C1 segment of cervical spinal cord (tissue), 14 donors: Measurements from ENCODE around the gene ITGA1.
"Not testable (repeated sequence)": the region's sequence is repeated elsewhere in the genome, so short reads cannot be mapped to it uniquely, and the experiment has no call there.

ENCODE experiments used
- DNase-seq, 14 donors: peaks; one replicate each; lab custom pipeline; 2025; lab: John Stamatoyannopoulos, UW

The ITGA1 gene

DNA sequence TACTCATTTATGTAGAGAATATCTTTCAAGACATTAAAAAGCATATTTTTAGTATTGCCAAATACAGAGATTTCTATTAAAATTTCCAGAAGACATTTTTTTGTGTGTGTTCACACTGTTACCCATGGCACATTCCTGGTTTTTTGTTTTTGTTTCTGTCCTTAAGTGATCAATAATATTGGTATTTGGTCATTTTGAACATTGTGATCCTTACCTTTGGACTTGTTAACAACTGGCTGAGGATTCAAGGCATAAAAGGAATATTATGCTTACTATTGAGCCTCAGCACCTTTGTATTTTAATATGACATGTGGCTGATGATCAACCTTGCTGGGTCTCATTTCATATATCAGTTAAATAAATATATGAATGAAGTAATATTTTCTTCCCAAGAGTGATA, 41.9 kb downstream of the ITGA1 start:
- no peak for DNase-seq

GRCh38 chr5:52830650-52831049, 42.9 kb downstream of the ITGA1 start:
- DNase-seq = no peak

GRCh38 chr5:52831786-52832511, 44.2 kb downstream of the ITGA1 start:
- DNase-seq = no peak

DNA sequence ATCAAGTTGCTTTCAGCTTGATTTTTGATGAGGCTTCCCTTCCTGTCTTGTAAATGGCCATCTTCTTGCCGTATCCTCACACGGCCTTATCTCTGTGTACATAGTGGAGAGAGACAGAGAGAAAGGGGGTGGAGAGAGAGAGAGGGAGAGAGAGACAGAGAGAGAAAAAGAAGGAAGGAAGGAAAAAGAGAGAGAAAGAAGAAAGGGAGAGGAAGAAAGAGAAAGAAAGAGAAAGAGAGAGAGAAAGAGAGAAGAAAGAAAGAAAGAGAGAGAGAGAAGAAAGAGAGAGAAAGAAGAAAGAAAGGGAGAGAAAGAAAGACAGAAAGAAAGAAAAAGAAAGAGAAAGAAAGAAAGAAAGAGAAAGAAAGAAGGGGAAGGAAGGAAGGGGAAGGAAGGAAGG, 46.6 kb downstream of the ITGA1 start:
- DNase-seq = no peak

DNA sequence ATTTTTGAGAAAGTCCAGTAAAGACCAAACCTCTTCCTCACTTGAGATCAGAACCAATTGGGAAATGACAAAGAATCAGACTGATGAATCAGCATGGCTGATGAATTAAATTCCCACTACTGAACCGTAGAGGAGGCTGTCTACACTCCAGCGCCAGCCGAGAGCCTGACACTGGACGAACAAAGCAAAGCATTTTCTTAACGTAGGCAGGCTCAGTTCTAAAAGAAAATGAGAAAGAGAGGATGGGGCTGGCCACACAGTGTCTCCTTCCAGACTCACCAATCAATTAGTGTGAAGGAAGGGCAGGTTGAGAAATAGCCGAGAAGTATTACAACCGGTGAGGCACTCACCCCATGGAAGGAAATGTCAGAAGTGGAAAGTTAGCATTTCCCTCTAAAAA, 49.4 kb downstream of the ITGA1 start:
- peak in 7 of 14 donors; percentile 5 to 55 (median 11) for DNase-seq

DNA sequence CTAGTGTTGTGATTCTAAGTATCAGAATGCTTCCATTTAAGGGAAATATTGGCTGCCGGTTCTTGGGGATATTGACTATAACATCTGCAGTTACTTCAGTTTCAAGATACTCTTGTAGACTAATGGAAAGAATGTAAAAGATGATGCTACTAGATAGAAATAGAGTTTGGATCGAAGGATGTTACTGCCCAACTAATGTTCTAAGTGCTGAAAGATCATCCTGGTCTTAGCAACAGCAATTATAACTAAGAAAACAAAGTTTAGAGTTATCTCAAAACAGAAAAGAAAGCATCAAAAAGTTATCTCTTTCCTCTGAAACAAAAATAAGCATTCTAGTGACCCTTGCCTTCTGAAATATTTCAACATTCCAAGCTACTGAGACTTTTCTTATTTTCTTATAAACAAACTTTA, 49.9 kb downstream of the ITGA1 start:
- no peak for DNase-seq

DNA sequence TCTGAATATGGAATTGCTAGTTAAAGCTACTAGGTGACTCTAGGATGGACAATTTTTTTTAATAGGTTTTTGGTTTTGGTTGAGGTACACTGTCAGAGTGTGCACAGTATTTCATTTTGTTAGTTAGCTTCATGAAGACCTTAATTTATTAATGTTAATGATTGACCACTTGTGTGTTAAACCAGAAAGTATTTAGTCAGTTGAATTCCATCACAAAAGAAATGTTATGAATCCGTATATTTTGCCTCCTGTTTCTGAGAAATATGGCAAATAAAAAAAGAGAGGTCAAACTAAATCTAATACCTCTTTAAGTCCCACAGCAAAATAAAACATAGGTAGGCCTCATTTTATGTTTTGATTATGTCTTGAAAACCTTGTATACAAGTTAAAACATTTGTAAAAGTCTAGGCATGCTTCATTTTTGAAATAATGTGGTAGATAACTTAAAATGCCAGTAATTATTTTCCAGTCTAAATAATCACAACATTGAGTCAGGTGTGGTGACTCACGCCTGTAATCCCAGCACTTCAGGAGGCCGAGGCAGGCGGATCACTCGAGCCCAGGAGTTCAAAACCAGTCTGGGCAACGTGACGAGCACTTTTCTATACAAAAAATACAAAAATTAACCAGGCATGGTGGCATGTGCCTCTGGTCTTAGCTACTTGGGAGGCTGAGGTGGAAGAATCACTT, 50.8 kb downstream of the ITGA1 start:
- no peak for DNase-seq

- DNase-seq = no peak
These were observed 51.6 kb downstream of the ITGA1 start for GRCh38 chr5:52839285-52839684.

GRCh38 chr5:52840277-52841050, 52.7 kb downstream of the ITGA1 start:
- peak in 4 of 14 donors; percentile 2 to 10 (median 2) for DNase-seq

DNA sequence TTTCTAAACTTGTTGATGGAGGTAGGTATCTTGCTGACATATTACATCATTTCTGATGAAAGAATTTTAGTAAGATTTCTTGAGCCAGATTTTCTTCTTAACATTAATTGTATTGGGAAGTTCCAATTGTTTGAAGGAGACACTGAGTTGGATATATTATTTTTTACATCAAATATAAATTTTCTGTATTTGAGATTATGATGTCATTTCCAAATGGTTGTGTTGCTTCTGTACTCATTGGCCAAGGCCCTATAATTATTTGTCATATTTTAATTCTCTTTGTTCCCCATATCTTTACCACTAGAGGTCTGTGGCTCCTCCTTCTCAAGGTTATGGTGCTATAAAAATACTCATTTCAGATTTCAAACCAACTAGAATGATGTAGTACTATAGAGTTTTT, 53.4 kb downstream of the ITGA1 start:
- DNase-seq = no peak

DNA sequence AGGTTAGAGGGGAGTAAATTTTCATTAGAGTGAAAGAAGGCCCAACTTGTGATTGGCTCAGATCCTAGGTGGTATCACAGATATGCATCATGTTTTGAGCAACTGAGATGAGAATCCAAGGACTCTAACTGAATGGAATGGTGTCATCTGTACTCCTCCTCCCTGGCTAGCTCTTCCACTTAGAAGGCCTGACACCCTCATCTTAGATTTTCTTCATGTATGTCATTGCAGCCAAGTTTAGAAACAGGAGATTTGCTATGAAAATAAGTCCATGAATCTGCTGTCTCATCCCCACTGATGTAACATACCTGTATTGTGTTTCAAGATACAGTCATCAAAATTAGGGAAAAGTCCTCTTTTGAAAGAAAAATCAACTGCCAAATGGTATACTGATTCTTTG, 54.4 kb downstream of the ITGA1 start:
- DNase-seq = no peak

- no peak for DNase-seq
These were observed 57.2 kb downstream of the ITGA1 start for GRCh38 chr5:52844885-52845284.

- no peak for DNase-seq
These were observed 58.6 kb downstream of the ITGA1 start for GRCh38 chr5:52846182-52846842.

GRCh38 chr5:52848688-52849087, 61.0 kb downstream of the ITGA1 start:
- DNase-seq = not testable (repeated sequence)

- no peak for DNase-seq
These were observed 61.8 kb downstream of the ITGA1 start for GRCh38 chr5:52849544-52849943.

- DNase-seq = no peak
These were observed 65.9 kb downstream of the ITGA1 start for GRCh38 chr5:52853650-52854049.

DNA sequence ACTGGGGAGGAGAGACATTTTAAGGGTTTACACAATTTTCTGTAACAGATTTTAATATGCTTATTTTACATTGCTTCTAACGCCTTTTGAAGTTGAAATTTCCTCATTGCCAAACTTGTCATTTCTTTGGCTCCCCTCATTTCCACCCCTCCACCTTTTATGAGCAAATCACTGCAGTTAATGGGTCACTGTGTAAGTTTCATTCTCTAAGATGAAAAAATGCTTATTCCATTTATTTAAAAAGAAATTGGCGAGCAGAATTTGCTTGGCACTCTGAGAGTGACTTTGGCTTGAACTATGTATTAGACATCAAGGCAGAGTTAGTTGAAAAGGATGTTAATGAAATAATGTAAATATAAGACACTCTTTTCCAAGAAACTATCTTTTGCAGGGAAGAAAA, 66.6 kb downstream of the ITGA1 start:
- DNase-seq = no peak

DNA sequence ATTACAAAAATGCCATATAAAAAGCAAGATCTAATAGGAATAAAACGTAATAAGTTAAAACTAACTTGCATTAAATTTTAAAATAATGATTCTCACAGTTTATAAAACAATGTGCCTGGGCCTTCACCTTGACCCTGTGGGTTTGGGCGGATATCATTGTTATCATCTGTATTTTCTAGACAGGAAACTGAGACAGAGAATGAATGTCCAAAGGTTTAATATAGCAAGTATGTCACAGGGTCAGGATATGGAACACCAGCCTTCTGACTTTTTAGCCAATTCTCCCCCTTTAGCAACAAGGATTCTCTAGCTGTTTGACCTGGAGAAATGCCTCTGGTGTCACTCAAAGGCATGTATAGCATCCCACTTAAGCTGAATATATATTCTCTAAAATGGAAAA, 67.2 kb downstream of the ITGA1 start:
- DNase-seq = no peak

DNA sequence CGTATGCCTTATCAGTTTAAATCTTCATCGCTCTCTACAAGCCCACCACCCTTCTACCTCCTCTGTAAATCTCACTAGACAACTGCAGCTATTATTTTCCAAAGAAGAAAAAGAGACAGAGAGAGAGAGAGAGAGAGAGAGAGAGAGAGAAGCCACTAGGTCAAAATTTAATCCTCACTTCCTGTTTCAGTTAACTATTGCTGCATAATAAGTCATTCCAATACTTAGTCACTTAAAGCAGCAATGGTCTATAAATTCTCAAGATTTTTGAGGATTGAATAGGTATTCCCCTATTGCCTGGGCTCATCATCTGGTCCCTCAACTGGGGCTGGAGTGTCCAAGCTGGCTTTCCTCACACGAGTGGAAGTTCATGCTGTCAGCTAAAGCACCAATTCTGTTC, 68.8 kb downstream of the ITGA1 start:
- no peak for DNase-seq

DNA sequence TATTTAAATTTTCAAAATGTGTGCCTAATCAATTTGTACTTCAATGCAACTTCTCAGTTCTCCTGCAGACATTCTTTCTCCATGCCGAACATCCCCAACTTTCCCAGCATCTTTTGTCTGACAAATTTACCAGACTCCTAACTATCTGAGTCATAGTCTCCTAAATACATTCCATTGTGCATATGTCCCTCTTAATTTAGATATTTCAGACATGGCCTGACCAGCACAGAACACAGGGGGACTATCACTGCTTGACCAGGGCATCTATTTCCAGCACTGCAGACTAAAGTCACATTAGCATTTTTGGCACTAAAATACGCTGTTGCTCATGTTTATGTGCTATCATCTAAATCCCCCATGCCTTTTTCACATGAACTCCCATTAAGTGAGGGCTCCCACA, 71.9 kb downstream of the ITGA1 start:
- DNase-seq = no peak

DNA sequence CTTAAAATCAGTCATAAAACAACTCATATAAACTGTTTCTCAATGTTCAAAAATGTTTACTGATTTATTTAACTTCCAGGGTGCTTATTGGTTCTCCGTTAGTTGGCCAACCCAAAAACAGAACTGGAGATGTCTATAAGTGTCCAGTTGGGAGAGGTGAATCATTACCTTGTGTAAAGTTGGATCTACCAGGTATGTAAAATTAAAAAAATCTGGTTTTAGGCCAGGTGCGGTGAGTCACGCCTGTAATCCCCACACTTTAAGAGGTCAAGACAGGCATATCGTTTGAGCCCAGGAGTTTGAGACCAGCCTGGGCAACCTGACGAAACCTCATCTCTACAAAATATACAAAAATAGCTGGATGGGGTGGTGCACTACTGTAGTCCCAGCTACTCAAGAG, 73.7 kb downstream of the ITGA1 start:
- DNase-seq = no peak

DNA sequence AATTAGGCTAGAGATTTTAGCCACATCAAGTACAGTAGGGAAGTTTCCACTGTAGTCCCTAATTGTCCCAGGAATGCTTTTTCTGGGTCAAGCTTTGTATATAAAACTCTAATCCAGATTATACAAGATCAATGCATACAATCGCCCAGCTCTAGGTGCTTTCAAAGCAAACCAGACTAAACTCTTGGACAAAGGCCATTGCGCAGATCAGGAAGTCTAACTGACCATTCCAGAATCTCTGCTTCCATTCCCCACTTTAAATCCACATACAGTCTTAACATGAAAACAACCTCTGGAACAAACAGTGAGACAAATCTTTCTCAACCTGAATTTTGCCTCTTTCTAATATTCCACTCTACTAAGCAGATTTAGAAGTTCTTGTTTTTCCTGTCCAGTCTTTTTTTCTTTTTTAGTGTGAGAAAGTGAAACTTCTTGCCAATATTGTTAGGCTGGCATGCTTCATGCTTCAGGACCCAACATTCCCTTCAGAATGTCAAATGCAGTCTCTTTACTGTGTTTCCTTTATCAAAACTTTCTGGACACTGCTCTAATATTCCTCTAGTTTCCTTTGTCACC, 76.1 kb downstream of the ITGA1 start:
- DNase-seq = no peak
